HAP-1 (cell line): ENCODE results near the gene EXD3.
A peak's percentile ranks its signal among the peaks of the same experiment; 100 is the strongest.

Experiments
- DNase-seq, 2 experiments: peaks; one replicate each; pipeline ENCODE4 v3.0.0-alpha.2; 2016 to 2020; ENCODE audit warnings: low spot score in 2 of 2
- H3K27me3 ChIP-seq: fragments of 250-450 bp; sonication (Bioruptor Pico); 2 replicates; pipeline ENCODE4 v1.5.1; 2020; ENCODE audit warnings: low read depth, mild to moderate bottlenecking, moderate library complexity
- H3K36me3 ChIP-seq: fragments of 250-450 bp; sonication (Bioruptor Pico); replicated peaks from 2 replicates; pipeline ENCODE4 v1.5.1; 2020; ENCODE audit warnings: mild to moderate bottlenecking
- H3K4me1 ChIP-seq: fragments of 250-450 bp; sonication (Bioruptor Pico); 2 replicates; pipeline ENCODE4 v1.5.1; 2020; ENCODE audit warnings: mild to moderate bottlenecking
- H3K4me3 ChIP-seq: fragments of 250-450 bp; sonication (Bioruptor Pico); 2 replicates; pipeline ENCODE4 v1.5.1; 2020; ENCODE audit warnings: mild to moderate bottlenecking, moderate library complexity
- H3K9me3 ChIP-seq: fragments of 250-450 bp; sonication (Bioruptor Pico); 2 replicates; pipeline ENCODE4 v1.5.1; 2020; ENCODE audit warnings: mild to moderate bottlenecking, moderate library complexity
- in situ Hi-C: fragments of 300-500 bp; cut with MboI; formaldehyde crosslinking; loops from 3 replicates; pipeline ENCODE4 v1.14.3; 2020; ENCODE audit warnings: low sequenced_read_pairs, inconsistent platforms, mixed read lengths

The EXD3 gene

GRCh38 chr9:137319739-137320551, 103.0 kb downstream of the EXD3 start:
- H3K4me3 ChIP-seq, result no peak overlapping the region
- H3K9me3 ChIP-seq, result no peaks in the 10 kb centered on the region
- DNase-seq, result no peak
- H3K27me3 ChIP-seq, result no peaks in the 10 kb centered on the region
- H3K36me3 ChIP-seq, result no peaks in the 10 kb centered on the region
- in situ Hi-C loops, result no loop called here
- no peaks in the 10 kb centered on the region for H3K4me1 ChIP-seq

DNA sequence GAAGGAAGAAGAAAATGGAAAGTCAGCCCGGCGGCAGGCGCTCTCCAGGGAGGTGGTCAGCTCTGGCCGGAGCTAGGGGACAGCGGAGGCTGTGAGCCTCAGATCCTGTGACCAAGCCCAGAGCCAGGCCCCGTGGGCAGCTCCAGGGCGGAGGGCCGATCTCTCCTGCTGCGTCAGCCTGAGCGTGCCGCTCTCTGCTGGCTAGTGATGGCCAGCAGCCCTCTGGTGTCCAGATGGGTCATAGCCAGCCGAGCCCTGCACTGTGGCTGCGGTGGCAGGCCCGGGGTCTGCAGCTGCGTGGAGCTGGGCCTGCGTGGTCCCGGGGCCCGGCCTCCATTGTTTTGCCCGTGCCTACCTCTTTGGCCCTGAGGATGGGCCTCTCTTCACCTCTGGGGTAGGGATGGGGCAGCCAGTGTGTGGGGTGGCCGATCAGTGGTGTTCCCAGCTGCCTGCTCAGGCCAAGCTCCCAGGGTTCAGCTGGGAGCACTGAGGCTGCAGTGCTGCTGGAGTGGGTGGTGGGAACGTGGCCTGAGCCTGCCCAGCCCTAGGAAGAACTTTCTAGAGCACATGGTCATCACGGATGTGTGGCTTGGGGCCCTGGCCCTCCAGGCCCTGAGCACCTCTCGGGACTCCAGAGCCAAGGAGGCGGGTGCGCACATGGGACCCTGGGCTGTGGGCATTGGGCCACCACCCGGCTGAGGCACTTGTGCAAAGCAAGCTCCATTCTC, 103.8 kb downstream of the EXD3 start:
- H3K4me1 ChIP-seq, result no peaks in the 10 kb centered on the region
- in situ Hi-C loops, result no loop called here
- DNase-seq, result no peak
- no peaks in the 10 kb centered on the region for H3K36me3 ChIP-seq
- no peak overlapping the region for H3K4me3 ChIP-seq
- H3K9me3 ChIP-seq, result no peaks in the 10 kb centered on the region
- no peaks in the 10 kb centered on the region for H3K27me3 ChIP-seq

DNA sequence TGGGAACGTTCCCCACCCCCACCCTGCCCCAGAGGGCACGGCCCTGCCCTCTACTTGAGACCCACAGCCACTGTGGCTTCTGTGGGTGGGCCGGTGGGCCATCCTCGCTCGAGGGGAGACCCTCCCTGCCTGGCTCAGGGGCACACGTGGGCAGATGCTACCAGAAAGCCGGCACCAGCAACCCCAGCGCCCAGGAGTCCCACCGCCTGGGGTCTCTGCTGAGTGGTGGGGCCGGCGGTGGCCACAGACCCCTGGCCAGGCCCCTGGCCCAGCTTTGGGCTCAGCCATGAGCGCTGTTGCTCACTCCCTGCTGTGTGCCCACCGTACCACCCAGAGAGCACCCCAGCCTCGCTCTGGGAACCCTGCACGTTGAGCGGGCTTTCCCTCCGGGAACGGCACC, 104.4 kb downstream of the EXD3 start:
- H3K4me3 ChIP-seq, result no peak overlapping the region
- no peak for DNase-seq
- H3K4me1 ChIP-seq, result no peaks in the 10 kb centered on the region
- no peaks in the 10 kb centered on the region for H3K9me3 ChIP-seq
- in situ Hi-C loops, result no loop called here
- H3K36me3 ChIP-seq, result no peaks in the 10 kb centered on the region
- H3K27me3 ChIP-seq, result no peaks in the 10 kb centered on the region

DNA sequence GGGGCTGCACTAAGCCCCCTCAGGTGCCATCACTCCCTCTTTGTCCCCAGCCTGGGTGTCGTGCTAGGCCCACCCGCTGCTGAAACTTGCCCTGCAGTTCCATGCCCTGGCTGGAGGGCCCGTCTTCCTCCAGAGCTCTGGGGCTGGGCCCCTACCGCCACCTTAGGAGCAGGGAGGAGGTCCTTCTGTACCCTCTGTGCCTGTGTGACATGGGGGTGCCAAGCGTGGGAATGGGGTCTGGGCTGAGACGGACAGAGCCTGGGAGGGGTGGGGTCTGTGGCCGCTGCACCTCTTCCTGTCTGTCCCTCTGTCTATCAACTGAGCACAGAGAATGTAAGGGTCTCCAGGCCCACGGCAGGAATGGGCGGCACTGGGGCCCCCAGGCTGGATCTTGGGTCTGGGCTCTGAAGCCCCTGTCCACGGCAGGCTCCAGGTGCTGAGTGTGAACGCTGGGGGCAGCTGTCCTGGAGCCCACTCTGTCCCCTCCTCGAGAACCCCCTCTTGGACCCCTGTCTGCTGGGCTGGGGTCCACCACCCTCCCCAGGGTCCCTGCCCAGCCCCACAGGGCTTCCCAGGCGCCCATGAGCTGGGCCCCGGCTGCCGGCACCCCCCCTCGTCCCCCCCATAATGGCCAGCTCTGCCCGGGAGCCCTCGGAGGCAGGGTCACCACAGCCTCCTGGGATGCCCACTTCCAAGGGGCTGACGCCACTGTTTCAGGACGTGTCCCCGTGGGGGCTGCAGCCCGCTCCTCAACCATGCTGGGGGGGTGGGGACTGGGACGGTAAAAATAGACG, 105.0 kb downstream of the EXD3 start:
- Histone ChIP-seq H3K4me3 (no peak overlapping the region), H3K27me3 (no peaks in the 10 kb centered on the region), H3K4me1 (no peaks in the 10 kb centered on the region), H3K36me3 (no peaks in the 10 kb centered on the region), H3K9me3 (no peaks in the 10 kb centered on the region)
- DNase-seq, result no peak
- in situ Hi-C loops, result no loop called here

GRCh38 chr9:137317021-137317717, 105.8 kb downstream of the EXD3 start:
- no peaks in the 10 kb centered on the region for H3K9me3 ChIP-seq
- no peak overlapping the region for H3K4me3 ChIP-seq
- in situ Hi-C loops, result no loop called here
- no peaks in the 10 kb centered on the region for H3K27me3 ChIP-seq
- no peaks in the 10 kb centered on the region for H3K36me3 ChIP-seq
- H3K4me1 ChIP-seq, result no peaks in the 10 kb centered on the region
- no peak for DNase-seq

- peak in 1 of 2 experiments; percentile 34 for DNase-seq
Measured at GRCh38 chr9:137316012-137316981, 106.7 kb downstream of the EXD3 start.

GRCh38 chr9:137315581-137316011, 107.4 kb downstream of the EXD3 start:
- in situ Hi-C loops, result no loop called here
- H3K4me1 ChIP-seq, result no peaks in the 10 kb centered on the region
- peak in 1 of 2 experiments; percentile 6 for DNase-seq
- no peaks in the 10 kb centered on the region for H3K36me3 ChIP-seq
- H3K9me3 ChIP-seq, result no peaks in the 10 kb centered on the region
- H3K4me3 ChIP-seq, result no peak overlapping the region
- no peaks in the 10 kb centered on the region for H3K27me3 ChIP-seq

More at GRCh38 chr9:137316012-137316981, 106.7 kb downstream of the EXD3 start:
- H3K27me3 ChIP-seq, result no peaks in the 10 kb centered on the region
- in situ Hi-C loops, result no loop called here
- no peaks in the 10 kb centered on the region for H3K36me3 ChIP-seq
- H3K9me3 ChIP-seq, result no peaks in the 10 kb centered on the region
- H3K4me3 ChIP-seq, result no peak overlapping the region
- H3K4me1 ChIP-seq, result no peaks in the 10 kb centered on the region

GRCh38 chr9:137314561-137315560, 108.1 kb downstream of the EXD3 start:
- in situ Hi-C loops, result no loop called here
- Histone ChIP-seq H3K9me3 (no peaks in the 10 kb centered on the region), H3K4me3 (no peak overlapping the region), H3K4me1 (no peaks in the 10 kb centered on the region), H3K27me3 (no peaks in the 10 kb centered on the region), H3K36me3 (no peaks in the 10 kb centered on the region)
- peak in 1 of 2 experiments; percentile 10 for DNase-seq

DNA sequence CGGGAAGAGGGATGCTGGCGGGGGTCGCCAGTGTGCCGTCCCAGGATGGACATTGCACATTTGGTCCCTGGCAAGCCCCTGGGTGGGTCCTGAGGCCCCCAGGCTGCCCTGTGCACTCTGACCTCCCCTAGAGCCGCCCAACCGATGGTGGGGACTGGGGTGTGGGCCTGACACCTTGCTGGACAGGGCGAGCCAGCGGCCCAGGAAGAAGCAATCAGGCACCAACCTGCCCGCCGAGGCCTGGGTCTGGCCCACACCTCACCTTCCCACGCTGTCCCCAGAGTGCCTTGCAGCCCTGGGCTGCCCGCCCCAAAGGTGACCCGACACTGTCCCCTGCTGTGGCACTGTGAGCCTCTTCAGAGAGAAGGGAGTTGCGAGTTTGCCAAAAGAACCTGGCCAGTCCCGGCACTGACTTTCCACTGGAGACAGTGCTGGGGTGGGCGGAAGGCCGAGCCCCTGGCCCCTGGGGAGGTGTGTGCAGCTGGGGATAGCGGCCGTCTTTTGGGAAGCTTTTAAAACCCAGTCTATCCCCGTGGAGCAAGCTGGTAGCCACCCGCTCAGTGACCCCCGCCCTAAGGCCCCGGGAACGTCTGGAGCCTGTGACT, 108.9 kb downstream of the EXD3 start:
- Histone ChIP-seq H3K27me3 (no peaks in the 10 kb centered on the region), H3K4me1 (no peaks in the 10 kb centered on the region), H3K9me3 (no peaks in the 10 kb centered on the region), H3K4me3 (no peak overlapping the region), H3K36me3 (no peaks in the 10 kb centered on the region)
- in situ Hi-C loops, result no loop called here
- no peak for DNase-seq

DNA sequence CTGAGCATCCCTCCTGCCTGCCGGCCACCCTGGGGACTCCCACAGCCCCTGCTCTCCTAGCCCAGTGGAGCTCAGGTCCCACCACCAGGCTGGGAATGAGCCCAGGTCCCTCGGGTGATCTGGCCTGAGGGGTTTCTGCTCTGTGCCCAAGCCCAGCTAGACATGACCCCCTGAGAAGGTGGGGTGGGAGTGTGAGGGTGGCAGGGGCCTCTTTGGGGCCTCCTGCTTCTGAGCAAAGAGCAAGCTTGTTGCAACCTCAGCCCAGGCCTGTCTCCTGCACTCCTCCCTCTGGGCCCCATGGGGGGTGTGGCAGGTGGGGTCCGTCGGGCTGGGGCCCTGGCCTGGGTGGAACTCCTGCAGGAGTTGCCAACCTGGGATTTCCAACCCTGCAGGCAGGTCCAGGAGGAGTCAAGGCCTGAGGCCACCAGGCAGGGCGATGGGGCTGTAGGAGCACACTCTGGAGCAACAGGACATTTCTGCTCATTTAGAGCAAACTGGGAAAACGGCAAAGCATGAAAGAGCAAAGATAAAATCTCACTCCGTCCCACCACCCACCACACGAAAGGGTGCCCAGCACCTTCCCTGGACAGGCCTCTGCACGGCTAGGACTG, 109.5 kb downstream of the EXD3 start:
- no peak for DNase-seq
- Histone ChIP-seq H3K27me3 (no peaks in the 10 kb centered on the region), H3K9me3 (no peaks in the 10 kb centered on the region), H3K4me1 (no peaks in the 10 kb centered on the region), H3K36me3 (no peaks in the 10 kb centered on the region), H3K4me3 (no peak overlapping the region)
- in situ Hi-C loops, result no loop called here

GRCh38 chr9:137312852-137313325, 110.1 kb downstream of the EXD3 start:
- H3K27me3 ChIP-seq, result no peaks in the 10 kb centered on the region
- H3K36me3 ChIP-seq, result no peaks in the 10 kb centered on the region
- no peaks in the 10 kb centered on the region for H3K9me3 ChIP-seq
- H3K4me3 ChIP-seq, result no peak overlapping the region
- in situ Hi-C loops, result no loop called here
- H3K4me1 ChIP-seq, result no peaks in the 10 kb centered on the region
- no peak for DNase-seq
